HG03521 (cell line): Measurements from ENCODE around the gene SH2D4B.
"Not testable (repeated sequence)": the region's sequence is repeated elsewhere in the genome, so short reads cannot be mapped to it uniquely, and the experiment has no call there.

ENCODE experiments used
- ATAC-seq: cut with Tn5 transposase; IDR thresholded peaks from one replicate; pipeline ENCODE4 v1.9.1; 2021; ENCODE audit warnings: mild to moderate bottlenecking, moderate library complexity; ENCODE audit not compliant: unreplicated experiment

SH2D4B gene

GRCh38 chr10:80542053-80542452 is 4.4 kb downstream of the SH2D4B start:
- no peak for ATAC-seq

GRCh38 chr10:80542652-80543318 is 5.1 kb downstream of the SH2D4B start:
- no peak for ATAC-seq

- not testable (repeated sequence) for ATAC-seq
Measured at GRCh38 chr10:80543319-80543672, 5.6 kb downstream of the SH2D4B start.

GRCh38 chr10:80544316-80544953 is 6.7 kb downstream of the SH2D4B start:
- no peak for ATAC-seq

GRCh38 chr10:80545258-80545881 is 7.7 kb downstream of the SH2D4B start:
- ATAC-seq, result no peak

GRCh38 chr10:80552151-80552646 is 14.5 kb downstream of the SH2D4B start:
- ATAC-seq, result no peak

- ATAC-seq, result no peak
Measured at GRCh38 chr10:80553436-80553835, 15.7 kb downstream of the SH2D4B start.

GRCh38 chr10:80554050-80554449 is 16.3 kb downstream of the SH2D4B start:
- no peak for ATAC-seq

GRCh38 chr10:80555415-80555814 is 17.7 kb downstream of the SH2D4B start:
- ATAC-seq, result no peak

GRCh38 chr10:80561950-80562349 is 24.2 kb downstream of the SH2D4B start:
- ATAC-seq, result no peak

GRCh38 chr10:80567292-80567691 is 29.6 kb downstream of the SH2D4B start:
- ATAC-seq, result no peak

GRCh38 chr10:80569131-80569895 is 31.6 kb downstream of the SH2D4B start:
- ATAC-seq, result no peak

- ATAC-seq, result no peak
Measured at GRCh38 chr10:80571352-80571751, 33.6 kb downstream of the SH2D4B start.

GRCh38 chr10:80579181-80579763 is 41.6 kb downstream of the SH2D4B start:
- ATAC-seq, result no peak

GRCh38 chr10:80579849-80580637 is 42.3 kb downstream of the SH2D4B start:
- ATAC-seq, result no peak

- no peak for ATAC-seq
Measured at GRCh38 chr10:80580638-80581468, 43.2 kb downstream of the SH2D4B start.

- no peak for ATAC-seq
Measured at GRCh38 chr10:80581469-80581835, 43.8 kb downstream of the SH2D4B start.

- ATAC-seq, result no peak
Measured at GRCh38 chr10:80582286-80582960, 44.7 kb downstream of the SH2D4B start.

- no peak for ATAC-seq
Measured at GRCh38 chr10:80583685-80584084, 46.0 kb downstream of the SH2D4B start.
